Measurements from ENCODE around the gene PTPRC. TPM values are rescaled to one million over a fixed set of nuclear protein-coding genes. Genes with fewer than 3 reads are reported as not detected.

PTPRC gene
- total RNA-seq, 1 experiment from 2014 or later, result 0.16 TPM

DNA sequence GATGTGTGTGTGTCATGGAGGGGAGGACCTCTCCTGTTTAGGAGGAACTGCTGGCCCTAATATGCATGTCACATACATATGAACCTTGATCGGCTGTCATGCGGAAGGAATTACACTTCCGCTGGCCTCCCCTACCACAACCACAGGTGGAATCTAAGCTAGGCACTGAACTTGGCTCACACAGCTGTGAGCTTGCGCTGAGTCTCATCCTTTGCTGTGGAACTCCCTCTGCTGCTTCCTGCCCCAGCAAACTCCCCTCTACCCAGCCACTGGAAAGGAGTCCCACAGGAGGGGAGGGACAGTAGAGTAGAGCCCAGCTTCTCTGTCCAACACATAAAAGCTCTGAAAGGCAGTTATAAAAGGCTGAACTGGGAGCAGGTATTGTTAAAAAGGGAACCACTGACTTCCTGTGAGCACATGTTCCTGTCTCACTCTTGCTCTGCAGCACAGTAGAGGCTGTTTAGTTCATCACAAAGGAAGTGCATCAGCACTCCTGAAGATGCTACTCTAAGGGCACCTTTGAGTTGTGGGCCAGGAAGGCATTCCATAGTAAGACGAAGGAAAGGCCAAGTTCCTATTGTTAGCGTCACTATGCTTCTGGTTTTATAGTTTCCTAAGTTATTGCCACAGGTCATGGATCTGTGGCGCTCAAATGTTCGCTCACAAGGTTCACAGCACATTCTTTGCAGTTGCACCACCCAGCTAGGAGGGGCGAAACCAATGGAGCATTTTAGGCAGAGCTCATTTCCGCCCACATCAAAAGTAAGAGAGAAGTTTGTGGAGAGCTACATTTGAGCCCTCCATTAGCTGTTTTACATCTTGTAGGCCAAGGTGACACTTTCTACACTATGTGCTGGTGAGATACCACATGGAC, 17.7 kb upstream of the PTPRC start:
- DNase-seq (ENCODE audit: low read depth), result no peak

DNA sequence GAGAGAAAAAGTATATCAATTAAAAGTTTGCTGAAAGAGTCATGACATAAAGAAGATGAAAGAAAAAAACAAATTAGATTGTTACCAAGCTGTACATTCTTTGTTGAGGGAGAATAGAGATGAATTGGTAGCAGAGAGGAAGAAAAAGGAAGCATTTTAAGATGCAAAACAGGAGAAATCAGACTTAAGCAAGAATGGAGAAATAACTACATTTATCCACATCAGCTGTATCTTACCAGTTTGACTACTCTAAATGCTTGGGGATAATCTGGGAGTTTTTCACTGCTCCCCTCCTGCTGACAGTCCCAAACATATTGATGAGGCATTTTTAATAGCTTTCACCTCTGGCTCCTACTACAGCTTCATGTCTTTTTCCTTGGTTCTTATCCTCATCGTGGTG, 16.8 kb upstream of the PTPRC start:
- DNase-seq (ENCODE audit: low read depth), result no peak

DNA sequence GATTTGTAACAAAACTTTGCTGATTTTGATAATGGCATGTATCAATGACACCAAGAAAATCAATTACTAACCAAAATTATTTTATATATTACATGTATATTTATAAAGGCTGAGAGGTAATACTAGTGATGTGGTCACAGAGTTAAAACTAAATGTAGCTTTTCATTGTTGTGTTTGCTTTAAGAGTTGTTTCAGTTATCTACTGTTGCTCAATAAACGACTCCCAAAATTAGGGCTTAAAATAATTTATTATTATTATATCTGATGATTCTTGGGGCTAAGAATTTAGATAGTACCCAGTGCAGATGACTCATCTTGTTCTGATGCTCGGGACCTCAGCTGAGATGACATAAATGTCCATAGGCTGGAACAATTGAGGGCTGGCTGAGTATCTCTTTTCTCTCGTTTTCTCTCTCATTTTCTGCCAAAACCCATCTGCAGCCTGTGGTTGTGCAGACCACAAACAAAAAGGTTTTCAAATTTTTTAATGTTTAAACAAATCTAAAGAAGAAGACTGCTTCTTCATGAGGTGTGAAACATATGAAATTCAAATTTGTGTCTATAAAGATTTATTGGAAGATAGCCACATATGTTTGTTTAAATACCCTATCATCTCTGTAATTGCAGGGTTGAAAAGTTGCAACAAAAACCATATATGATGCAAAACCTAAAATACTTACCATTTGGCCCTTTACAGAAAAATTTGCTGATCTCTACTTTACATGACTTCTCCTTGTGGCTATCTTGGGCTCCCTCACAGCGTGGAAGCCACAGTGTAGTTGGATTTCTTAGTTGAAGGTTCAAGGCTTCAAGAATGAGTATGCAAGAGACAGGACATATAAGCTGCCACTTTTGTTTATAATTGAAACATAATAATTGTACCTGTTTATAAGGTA, 14.8 kb upstream of the PTPRC start:
- no peak for DNase-seq (ENCODE audit: low read depth)

DNA sequence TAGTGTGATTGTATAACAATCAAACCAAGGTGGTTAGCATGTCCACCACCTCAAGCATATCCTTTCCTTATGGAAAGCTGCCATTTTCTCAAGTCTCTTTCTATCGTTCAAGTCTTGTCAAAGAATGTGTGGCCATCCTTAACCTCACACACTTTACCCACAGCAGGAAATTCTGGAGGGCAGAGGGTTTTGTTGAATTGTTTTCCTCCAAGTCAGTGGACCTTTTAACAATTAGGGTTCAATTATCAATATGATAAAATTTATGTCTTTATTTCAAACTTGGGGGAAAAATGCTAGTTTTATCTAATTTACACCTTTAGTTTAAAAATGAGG, 14.2 kb upstream of the PTPRC start:
- DNase-seq (ENCODE audit: low read depth), result no peak

DNA sequence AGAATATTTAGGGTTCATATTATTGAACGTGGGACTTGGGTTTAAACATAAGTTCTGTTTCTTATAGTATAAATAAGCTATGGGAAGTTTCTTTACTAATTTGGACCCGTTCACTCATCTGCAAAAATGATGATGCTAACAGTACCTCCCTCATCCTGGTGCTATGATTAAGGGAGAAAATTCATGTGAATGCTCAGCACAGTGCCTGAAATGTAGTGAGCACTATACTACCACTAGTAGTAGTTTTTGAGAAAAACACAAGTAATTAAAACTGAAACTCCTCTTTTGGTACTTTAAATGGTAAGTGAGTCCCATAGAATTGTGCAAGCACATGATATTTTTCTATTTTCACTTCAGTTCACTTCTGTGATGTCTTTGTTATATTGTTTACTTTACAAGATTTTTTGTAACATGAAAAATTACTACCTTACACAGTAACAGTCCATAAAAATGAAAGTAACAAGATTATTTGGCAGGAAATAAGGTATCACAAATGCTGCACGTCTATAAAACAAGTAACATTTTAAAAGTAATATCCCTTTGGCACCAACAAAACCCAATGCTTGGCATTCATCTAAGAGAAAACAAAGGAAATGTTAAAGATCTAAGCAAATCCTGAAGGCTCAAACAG, 11.3 kb upstream of the PTPRC start:
- no peak for DNase-seq (ENCODE audit: low read depth)

DNA sequence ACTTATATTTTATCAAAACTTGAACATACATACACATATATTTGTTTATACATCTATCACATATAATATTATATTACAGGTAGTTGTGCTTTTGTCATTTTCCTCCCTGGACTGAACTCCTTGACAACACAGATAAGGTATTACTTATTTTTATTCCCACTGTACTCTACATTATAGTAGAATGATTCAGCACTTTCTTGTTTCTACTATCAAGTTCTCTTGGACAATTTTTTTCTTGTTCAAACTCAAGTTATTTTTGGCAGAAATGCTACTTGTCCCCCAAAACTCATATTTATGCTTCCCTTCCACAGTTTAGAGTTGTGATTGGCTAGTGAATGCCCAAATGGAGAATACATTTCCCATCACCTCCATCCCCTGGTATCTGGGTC, 10.8 kb upstream of the PTPRC start:
- no peak for DNase-seq (ENCODE audit: low read depth)

DNA sequence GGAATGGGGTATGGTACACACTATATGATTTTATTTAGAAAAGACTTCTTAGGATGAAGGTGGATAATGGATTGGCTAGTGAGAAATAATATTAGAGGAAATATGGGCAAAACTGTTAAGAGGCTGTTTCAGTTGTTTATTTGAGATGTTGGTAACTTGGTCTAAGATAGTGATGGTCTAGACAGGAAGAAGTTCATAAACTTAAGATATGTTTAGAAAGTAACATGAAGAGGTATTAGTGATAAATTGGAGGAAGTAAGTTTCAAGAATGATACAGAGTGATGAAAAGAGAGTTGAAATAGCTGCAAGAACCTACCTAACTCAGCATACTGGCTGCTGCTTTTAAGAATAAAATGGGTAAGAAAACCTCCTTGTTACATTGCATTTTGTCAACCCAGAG, 9.2 kb upstream of the PTPRC start:
- no peak for DNase-seq (ENCODE audit: low read depth)

DNA sequence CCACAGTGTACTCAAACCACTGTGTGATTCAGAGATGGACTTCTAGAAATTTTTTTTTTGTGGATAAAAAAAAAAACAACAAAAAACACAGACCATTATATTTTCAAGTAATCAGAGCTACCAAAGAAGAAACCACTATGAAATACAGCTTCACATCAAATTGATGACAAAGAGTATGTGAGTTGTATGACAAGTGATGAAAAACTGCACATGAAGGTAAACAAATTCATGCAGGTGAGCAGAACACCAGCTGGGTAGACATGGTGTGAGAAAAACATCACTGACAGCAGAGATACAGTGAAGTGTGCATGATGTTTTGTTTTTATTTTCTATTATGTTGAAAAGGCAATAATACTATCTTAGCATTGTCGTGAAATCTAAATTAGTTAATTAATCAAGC, 8.0 kb upstream of the PTPRC start:
- DNase-seq (ENCODE audit: low read depth), result no peak

DNA sequence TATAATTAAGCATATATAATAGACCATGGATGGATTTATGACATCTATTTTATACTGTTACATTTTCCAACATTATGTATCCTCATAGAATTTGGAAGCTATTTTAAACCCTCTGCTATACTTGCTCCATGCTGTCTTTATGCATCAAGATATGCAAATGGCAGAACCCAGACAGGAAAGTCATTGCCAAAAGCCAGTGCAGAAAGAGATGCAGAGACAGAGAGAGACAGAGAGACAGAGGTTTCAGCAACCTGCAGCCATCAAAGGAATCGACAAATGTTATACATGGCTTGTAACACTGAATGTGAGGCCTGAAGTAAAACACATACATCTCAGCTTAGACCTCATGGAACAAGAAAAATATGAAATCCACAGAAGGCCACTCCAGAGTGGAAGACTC, 7.5 kb upstream of the PTPRC start:
- DNase-seq (ENCODE audit: low read depth), result no peak

DNA sequence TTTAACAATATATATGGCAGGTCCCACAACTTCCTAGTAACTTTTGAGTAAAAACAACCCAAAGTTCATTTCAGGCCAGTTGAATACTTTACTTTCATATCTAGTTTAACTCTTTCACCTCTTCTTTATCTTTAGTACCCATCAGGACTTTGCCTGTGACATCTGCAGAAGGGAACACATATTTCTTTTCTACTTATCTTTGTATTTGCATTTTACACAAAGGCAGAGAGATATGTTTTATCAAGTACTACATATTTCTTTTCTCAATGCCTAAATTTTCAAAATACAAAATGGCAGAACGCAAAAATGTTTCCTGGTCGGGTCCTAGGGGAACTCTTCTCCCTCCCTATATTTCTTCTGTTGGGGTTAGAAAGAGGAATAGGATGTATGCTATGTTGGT, 6.8 kb upstream of the PTPRC start:
- DNase-seq (ENCODE audit: low read depth), result no peak

DNA sequence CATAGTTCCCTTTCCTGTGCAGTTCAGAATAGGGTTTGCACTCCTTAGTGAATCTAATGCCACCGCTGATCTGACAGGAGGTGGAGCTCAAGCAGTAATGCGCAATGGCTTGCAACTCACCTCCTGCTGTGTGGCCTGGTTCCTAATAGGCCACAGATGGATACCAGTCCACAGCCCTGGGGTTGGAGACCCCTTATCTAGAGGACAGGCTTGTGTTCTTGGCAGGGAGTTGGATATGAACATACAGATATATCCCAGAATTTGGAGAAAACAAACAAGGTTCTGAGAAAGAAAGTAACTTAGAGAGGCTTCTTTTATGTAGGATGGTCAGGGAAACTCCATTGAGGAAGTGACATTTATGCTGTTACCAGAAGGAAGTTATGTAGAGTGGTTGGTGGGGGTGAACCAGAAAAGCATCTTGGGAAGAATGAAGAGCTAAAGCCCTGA, 5.1 kb upstream of the PTPRC start:
- DNase-seq (ENCODE audit: low read depth), result no peak

DNA sequence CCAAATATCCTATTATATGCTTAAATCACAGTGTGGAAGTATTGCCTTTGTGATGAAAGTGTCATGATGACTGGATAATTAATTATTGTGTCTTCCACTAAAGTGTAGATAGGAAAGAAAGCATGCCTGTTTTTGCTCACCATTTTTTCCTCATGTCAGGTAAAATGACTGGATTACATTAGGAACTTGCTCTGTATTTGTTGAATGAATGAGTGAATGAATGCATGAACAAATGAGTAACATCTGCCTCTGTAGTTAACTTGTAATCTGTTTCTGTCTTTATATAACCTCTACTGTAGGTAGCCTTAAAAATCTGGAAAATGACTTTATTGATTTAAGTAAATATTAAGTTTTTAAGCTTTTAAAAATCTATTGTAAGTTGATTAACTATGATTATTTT, 2.9 kb upstream of the PTPRC start:
- no peak for DNase-seq (ENCODE audit: low read depth)

DNA sequence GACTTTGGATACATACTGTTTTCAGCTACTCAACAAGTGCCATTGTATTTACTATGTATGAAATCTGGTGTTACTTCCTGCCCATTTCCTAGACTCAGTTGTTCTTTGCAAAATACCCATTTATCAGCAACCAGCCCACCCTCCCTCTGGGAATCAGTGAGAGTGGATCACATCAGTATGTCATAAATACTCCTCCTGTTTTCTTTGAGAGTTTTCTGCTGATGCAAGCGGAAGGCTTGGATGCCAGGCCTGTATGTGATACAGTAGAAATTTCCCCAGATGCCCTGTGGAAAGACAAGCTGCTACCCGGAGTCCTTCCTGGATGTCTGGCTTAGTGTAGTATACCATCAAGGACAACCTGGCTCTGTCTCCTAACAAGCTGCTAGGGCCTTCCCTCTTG, 2.4 kb upstream of the PTPRC start:
- DNase-seq (ENCODE audit: low read depth), result no peak

DNA sequence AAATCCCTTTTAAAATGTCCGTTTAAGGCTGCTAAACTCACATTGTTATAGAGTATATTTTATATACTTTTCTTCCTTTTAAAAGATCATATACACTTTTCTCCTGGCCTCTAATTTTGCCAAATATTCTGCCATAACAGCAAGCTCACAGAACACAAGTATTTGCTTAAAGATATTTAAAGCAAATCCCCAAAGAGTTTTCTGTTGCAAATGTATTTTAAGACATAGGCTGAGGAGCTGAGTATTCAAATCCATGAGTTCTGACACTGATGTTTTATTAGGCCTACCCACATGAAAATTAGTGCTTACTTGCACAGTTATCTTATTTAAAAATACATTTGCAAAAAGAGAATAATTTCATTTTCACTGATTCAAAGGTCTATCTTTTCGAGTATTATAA, 1.7 kb upstream of the PTPRC start:
- DNase-seq (ENCODE audit: low read depth), result no peak

DNA sequence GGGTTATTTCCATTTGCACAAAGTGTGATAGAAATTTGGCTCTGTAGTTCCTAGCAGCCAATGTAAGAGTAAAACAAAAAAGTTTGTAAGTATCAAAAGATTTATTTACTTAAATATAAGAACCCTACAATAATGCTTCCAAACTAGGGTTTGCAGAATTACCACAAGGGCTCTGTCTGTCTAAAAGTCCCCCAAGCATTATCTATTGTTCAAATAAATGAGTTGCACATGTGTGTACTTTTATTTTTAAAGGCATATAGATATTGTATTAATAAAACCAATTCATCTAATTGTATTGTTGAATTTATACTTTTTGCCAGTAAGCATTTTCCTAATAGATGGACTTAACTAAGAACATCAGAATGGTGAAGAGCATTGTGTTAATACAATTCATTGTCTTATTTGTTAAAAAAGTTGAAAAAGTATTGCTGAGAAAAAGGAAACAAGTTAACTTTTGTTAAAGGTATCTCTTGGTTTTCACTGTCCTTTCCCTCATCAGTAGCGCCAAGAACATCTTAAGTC, 863 bp upstream of the PTPRC start:
- DNase-seq (ENCODE audit: low read depth), result no peak

DNA sequence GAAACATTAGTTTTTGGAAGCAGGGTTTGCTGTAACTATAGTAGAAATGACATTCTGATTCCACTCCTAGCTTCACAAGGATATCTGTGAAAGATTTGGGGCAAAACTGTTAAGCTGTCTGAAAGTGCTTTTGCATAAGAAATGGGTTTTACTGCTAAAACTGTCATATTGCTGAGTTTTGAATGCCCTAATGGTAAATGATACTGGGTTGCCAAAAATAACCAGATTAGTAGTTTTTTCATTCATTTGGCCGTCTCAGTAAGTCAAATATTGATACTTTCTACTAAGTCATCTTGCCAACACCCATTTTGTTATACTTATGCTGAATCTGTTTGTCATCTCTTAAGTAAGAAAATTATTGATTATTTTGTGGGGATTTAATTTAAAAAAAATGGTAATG, 399 bp upstream of the PTPRC start:
- DNase-seq (ENCODE audit: low read depth), result no peak

DNA sequence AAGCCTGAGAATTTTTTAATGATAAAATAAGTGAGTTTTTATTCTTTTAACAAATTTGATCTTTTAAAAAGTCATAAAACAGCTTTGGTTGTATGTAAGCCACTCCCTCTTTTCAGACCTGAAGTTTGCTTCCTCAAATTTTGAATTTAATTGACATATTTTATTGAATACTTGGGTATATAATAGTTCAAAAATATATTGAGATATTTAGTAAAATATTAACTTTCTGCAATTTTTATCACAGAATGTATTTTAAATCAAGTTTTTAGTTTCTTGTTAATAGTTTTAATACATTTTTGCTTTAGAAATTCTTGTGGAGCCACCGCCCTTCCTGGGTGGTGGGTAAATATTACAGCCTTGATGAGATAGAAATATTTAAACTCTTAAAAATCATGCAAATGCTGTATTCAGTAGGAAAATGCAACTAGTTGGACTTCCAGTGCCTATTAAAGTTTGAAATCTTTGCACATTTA, 867 bp downstream of the PTPRC start:
- no peak for DNase-seq (ENCODE audit: low read depth)

DNA sequence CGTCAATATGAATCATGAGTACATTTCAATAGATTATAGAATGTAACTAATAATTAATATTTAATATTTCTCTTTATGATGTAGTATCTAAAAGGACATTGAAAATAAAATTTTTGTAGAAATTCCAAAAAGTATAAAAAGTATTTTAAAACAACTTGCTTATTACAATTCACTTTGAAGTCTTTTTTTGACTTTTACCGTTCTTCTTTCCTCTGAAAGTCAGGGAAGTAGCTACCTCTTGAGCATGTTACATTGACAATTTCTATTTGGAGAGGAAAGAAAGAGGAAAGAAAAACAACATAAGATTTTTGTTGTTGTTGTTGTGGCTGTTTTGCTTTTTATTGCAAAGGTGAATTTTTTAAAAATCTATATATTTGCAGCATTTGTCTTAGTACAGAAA, 1.3 kb downstream of the PTPRC start:
- no peak for DNase-seq (ENCODE audit: low read depth)

DNA sequence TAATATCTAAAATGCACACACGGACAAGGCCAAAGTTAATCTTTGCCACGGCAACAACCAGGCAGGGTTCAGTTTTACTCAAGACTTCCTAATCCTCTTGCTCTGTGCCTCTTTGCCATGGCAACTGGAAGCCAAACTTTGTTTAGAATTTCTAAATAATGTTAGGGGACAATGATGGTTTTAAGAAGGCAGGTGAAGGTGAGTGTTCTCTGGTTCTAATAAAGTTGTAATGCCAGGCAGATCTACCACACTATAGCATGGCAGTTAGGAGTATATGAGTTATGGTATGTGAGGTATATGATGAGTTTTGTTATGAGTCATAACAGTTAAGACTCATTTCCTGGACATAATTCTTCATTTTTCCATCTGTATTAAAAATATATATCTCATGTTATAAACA, 2.7 kb downstream of the PTPRC start:
- peak; percentile 32 for DNase-seq (ENCODE audit: low read depth)

DNA sequence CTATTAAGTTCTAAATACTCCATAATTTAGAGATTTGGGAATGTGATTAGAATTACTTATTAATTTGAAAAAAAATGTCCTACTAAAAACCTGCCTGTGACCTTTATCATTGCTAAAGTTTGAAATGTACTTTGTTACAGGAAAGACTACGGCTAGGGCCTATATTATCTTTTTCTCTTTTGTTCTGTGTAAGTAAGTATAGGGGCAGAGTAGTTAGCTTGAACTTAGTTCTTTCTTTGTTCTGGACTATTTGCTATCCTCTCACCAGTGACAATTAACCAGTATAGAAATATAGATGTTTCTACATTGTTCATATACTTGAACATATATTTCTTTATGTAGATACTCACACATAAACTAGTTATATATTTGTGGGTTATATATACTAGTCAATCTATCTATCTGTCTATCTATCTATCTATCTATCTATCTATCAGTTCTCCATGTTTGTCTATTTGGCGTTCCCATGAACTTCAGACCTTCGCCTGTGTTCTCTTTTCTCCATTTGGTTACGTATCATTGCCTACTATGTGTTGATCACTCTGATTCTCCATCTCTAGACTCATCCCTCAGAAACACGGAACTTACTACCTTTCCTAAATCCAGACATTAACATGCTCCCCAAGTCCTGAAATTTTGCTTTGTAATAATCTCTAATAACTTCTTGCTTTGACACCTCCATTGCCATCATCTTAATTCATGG, 3.3 kb downstream of the PTPRC start:
- DNase-seq (ENCODE audit: low read depth), result no peak

DNA sequence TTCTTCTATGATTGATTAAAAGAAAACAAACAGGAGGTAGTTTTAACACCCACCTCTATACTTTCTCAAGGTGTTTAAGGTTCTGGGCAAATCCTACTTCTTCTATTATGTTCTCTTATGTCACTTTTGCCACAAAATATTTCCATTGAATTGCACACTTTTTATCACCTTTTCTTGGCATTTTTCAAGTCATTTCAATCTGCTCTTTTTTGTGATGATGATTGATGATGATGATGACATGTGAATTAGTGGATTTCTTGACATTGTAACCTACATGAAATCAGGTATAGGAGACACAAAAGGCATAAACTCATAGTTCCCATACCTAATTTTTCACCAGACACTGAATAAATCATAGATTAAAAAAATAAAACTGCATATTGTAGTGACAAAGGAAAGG, 4.1 kb downstream of the PTPRC start:
- no peak for DNase-seq (ENCODE audit: low read depth)

Measured in HT1080 (cell line).